ENCODE results near the gene PPM1N. TPM values are rescaled to one million over a fixed set of nuclear protein-coding genes. Genes with fewer than 3 reads are reported as not detected.

Gene PPM1N
- total and polyA plus RNA-seq, 2 of the 4 experiments (the other 2 are of a cell fraction) = 0.90 to 1.6 TPM

DNA sequence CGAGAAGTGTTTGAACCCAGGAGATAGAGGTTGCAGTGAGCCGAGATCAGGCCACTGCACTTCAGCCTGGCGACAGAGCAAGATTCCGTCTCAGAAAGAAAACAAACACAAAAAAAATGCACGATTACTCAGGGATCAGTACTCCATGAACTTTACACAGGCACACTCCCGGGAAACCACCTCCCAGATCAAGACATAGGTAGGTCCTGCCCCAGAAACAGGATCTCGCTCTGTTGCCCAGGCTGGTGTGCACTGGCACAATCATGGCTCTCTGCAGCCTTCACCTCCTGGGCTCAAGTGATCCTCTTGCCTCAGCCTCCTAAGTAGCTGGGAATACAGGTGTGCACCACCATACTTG lies 20.2 kb downstream of the PPM1N start:
- H2AFZ ChIP-seq (replicated peaks; ENCODE audit: low read length, poor library complexity) = no peak overlapping the region
- H3K4me1 ChIP-seq (ENCODE audit: control insufficient read depth, insufficient read depth, low read length) = 0 out of 2 replicates have a peak, but pooled peaks cover 5% of the 10 kb centered on the region
- no peak overlapping the region for H3K4ac ChIP-seq (ENCODE audit: low read depth, low read length)
- H4K20me1 ChIP-seq (ENCODE audit: insufficient read depth, low read length) = peaks cover 89% of the 10 kb centered on the region
- dilution Hi-C loops (cut with HindIII; ENCODE audit: low sequenced_read_pairs, unreplicated experiment) (no loop called here), in situ Hi-C loops (cut with MboI; ENCODE audit: low sequenced_read_pairs) (no loop called here), intact Hi-C loops (cut with micrococcal nuclease) (no loop called here)
- no peak overlapping the region for H2AK5ac ChIP-seq (ENCODE audit: low read depth, low read length)
- H2BK15ac ChIP-seq (ENCODE audit: low read depth, low read length) = no peak overlapping the region
- no peak overlapping the region for H4K5ac ChIP-seq (ENCODE audit: low read depth, low read length)
- no peak overlapping the region for H3K14ac ChIP-seq (replicated peaks; ENCODE audit: low read depth, low read length)
- H3K4me2 ChIP-seq (ENCODE audit: low read depth, low read length) = no peak overlapping the region
- no peak overlapping the region for H3K23ac ChIP-seq (ENCODE audit: low read depth, low read length)
- no peak for TF ChIP-seq MAFK (IDR thresholded peaks at IDR 0.05; ENCODE audit: low read depth, low read length)
- TF ChIP-seq CHD1 (IDR thresholded peaks at IDR 0.05; ENCODE audit: low read depth, low read length) = no peak
- no peak for TF ChIP-seq CTCF (conservative IDR thresholded peaks at IDR 0.05; ENCODE audit: low read depth, low read length)
- TF ChIP-seq RAD21 (IDR thresholded peaks at IDR 0.05; ENCODE audit: low read length) = no peak
- TF ChIP-seq, protein P1, sequence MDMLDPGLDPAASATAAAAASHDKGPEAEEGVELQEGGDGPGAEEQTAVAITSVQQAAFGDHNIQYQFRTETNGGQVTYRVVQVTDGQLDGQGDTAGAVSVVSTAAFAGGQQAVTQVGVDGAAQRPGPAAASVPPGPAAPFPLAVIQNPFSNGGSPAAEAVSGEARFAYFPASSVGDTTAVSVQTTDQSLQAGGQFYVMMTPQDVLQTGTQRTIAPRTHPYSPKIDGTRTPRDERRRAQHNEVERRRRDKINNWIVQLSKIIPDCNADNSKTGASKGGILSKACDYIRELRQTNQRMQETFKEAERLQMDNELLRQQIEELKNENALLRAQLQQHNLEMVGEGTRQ (IDR thresholded peaks at IDR 0.05; ENCODE audit: low read depth, low read length) = no peak
- no peak for TF ChIP-seq POLR2A (IDR thresholded peaks at IDR 0.05; ENCODE audit: low read depth, low read length)
- no peak for TF ChIP-seq ELK1 (IDR thresholded peaks at IDR 0.05; ENCODE audit: borderline replicate concordance, low read depth, low read length)
- no peak for TF ChIP-seq BHLHE40 (IDR thresholded peaks at IDR 0.05; ENCODE audit: low read depth, low read length)
- no peak for TF ChIP-seq RCOR1 (IDR thresholded peaks at IDR 0.05; ENCODE audit: insufficient replicate concordance, low read length)
- no peak for TF ChIP-seq CEBPB (IDR thresholded peaks at IDR 0.05; ENCODE audit: low read depth, low read length)
- TF ChIP-seq MXI1 (IDR thresholded peaks at IDR 0.05; ENCODE audit: borderline replicate concordance, low read depth, low read length) = no peak
- no peak for TF ChIP-seq FOS (IDR thresholded peaks at IDR 0.05; ENCODE audit: low read depth, low read length)
- no peak for TF ChIP-seq MAZ (IDR thresholded peaks at IDR 0.05; ENCODE audit: borderline replicate concordance, low read depth, low read length)
- peaks cover 16 to 76% of the 10 kb centered on the region in 2 experiments for H3K79me1 ChIP-seq (ENCODE audit: low read depth in 1 of 2, low read length in 2 of 2)
- no peak overlapping the region for H2BK20ac ChIP-seq (ENCODE audit: low read depth, low read length)
- no peak overlapping the region for H3K27ac ChIP-seq (ENCODE audit: insufficient read depth, low read length)
- no peak for ATAC-seq (ENCODE audit: low read depth)
- WGBS, 2 experiments (ENCODE audit: extremely low coverage in 2 of 2, insufficient read length in 1 of 2) = 76% methylated on average over 4 of the region's 7 CpGs; no CpG with 5 or more reads in 1 of the 2 experiments
- H3K9me3 ChIP-seq (ENCODE audit: control insufficient read depth, insufficient read depth, low read length) = no peaks in the 10 kb centered on the region
- ChIA-PET CTCF (no interaction called here), POLR2A (ENCODE audit: unreplicated experiment) (no interaction called here)
- no peak overlapping the region for H3K18ac ChIP-seq (ENCODE audit: low read depth, low read length)
- no peak overlapping the region for H3K56ac ChIP-seq (ENCODE audit: extremely low read depth, insufficient read depth, low read length)
- no peak for DNase-seq
- BruUV-seq (replicated peaks) = no TSS peak
- peaks cover 50% of the 10 kb centered on the region for H3K36me3 ChIP-seq (ENCODE audit: control insufficient read depth, insufficient read depth, low read length)
- H3K27me3 ChIP-seq (ENCODE audit: control insufficient read depth, insufficient read depth, low read length) = no peaks in the 10 kb centered on the region
- no peak overlapping the region for H2BK5ac ChIP-seq (ENCODE audit: low read depth, low read length, poor library complexity, severe bottlenecking)
- no peak overlapping the region for H3K4me3 ChIP-seq (ENCODE audit: insufficient read depth, low read depth, low read length)
- no peak overlapping the region for H4K8ac ChIP-seq (ENCODE audit: low read depth in 2 of 2, low read length in 2 of 2)
- no peak overlapping the region for H3K9ac ChIP-seq (ENCODE audit: low read depth, low read length)
- no peaks in the 10 kb centered on the region for H3K9me1 ChIP-seq (ENCODE audit: insufficient read depth, low read length)
- H4K91ac ChIP-seq (ENCODE audit: insufficient read depth, low read depth, low read length) = no peak overlapping the region
- no peak overlapping the region for H2AK9ac ChIP-seq (replicated peaks; ENCODE audit: low read depth, low read length, poor library complexity)
- H2BK120ac ChIP-seq (ENCODE audit: low read depth, low read length) = no peak overlapping the region
